DOHH2 (cell line): ENCODE results near the gene PALM3.

Experiments used
- EZH2phosphoT487 ChIP-seq: fragments of 200-600 bp; sonication (generic); IDR thresholded peaks from 2 replicates; pipeline ENCODE4 v1.6.1; 2017; ENCODE audit warnings: borderline replicate concordance, mild to moderate bottlenecking, antibody characterized with exemption, low read length, moderate library complexity, mixed read lengths
- TF ChIP-seq, protein P1 (sequence below): fragments of 200-600 bp; sonication (generic); IDR thresholded peaks from one replicate; pipeline ENCODE4 v1.5.1; 2014; ENCODE audit warnings: antibody characterized with exemption, mild to moderate bottlenecking, low read depth, low read length; ENCODE audit not compliant: poor library complexity, severe bottlenecking

DNA sequence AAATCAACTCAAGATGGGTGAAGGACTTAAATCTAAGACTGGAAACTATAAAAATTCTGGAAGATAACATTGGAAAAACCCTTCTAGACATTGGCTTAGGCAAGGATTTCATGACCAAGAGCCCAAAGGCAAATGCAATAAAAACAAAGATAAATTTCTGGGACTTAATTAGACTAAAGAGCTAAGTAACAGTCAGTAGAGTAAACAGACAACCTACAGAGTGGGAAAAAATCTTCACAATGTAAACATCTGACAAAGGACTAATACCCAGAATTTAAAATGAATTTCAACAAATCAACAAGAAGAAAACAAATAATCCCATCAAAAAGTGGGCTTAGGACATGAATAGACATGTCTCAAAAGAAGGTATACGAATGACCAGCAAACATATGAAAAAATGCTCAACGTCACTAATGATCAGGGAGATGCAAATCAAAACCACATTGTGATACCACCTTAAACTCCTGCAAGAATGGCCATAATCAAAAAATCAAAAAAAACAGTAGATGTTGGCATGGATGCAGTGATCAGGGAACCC is 49.4 kb downstream of the PALM3 start:
- TF ChIP-seq, protein P1, sequence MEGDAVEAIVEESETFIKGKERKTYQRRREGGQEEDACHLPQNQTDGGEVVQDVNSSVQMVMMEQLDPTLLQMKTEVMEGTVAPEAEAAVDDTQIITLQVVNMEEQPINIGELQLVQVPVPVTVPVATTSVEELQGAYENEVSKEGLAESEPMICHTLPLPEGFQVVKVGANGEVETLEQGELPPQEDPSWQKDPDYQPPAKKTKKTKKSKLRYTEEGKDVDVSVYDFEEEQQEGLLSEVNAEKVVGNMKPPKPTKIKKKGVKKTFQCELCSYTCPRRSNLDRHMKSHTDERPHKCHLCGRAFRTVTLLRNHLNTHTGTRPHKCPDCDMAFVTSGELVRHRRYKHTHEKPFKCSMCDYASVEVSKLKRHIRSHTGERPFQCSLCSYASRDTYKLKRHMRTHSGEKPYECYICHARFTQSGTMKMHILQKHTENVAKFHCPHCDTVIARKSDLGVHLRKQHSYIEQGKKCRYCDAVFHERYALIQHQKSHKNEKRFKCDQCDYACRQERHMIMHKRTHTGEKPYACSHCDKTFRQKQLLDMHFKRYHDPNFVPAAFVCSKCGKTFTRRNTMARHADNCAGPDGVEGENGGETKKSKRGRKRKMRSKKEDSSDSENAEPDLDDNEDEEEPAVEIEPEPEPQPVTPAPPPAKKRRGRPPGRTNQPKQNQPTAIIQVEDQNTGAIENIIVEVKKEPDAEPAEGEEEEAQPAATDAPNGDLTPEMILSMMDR, result no peak
- no peak for TF ChIP-seq EZH2phosphoT487
